ENCODE results near the gene NEB.

Gene NEB

DNA sequence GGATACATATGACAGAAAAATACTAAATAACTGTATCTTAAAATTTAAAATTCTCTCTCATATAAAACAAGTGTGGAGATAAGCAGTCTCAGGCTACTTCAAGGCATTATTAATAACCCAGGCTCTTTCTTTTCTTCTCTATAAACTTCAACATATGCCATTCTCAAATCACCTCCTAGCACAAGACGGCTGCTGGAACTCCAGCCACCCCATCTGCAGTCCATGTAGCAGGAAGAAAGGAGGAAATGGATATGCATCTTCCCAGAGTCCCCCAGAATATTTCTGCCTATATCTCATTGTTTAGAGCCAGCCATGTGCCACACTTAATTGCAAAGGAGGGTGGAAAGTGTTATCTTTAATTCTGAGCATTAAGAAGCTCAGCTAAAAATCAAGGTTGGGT, 35.3 kb upstream of the NEB start:
- no peak for DNase-seq (ENCODE audit: low read depth)
- TF ChIP-seq, protein P1, sequence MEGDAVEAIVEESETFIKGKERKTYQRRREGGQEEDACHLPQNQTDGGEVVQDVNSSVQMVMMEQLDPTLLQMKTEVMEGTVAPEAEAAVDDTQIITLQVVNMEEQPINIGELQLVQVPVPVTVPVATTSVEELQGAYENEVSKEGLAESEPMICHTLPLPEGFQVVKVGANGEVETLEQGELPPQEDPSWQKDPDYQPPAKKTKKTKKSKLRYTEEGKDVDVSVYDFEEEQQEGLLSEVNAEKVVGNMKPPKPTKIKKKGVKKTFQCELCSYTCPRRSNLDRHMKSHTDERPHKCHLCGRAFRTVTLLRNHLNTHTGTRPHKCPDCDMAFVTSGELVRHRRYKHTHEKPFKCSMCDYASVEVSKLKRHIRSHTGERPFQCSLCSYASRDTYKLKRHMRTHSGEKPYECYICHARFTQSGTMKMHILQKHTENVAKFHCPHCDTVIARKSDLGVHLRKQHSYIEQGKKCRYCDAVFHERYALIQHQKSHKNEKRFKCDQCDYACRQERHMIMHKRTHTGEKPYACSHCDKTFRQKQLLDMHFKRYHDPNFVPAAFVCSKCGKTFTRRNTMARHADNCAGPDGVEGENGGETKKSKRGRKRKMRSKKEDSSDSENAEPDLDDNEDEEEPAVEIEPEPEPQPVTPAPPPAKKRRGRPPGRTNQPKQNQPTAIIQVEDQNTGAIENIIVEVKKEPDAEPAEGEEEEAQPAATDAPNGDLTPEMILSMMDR (conservative IDR thresholded peaks at IDR 0.05; ENCODE audit: low read depth, low read length), result no peak
- H3K4me3 ChIP-seq (ENCODE audit: low read length), result no peak overlapping the region

DNA sequence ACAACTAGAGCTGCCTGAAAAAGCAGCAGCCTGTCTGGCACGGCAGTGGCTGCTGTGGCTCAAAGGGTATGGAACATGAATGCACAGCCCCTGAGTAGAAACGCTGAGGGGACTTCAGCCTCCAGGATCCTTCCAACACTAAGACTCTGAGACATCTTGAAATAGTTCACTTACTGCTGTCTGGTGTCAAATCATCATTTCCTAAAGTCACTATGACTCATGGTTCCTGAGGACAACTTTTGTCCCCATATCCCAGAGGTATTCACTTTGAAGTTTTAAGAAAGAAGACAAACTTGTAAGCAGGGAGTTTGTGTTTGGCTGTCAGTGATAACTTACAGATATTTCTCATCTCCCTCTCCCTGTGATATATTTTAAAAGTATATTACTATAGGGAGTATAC, 33.3 kb upstream of the NEB start:
- DNase-seq (ENCODE audit: low read depth), result no peak
- TF ChIP-seq, protein P1 (conservative IDR thresholded peaks at IDR 0.05; ENCODE audit: low read depth, low read length), result no peak
- H3K4me3 ChIP-seq (ENCODE audit: low read length), result no peak overlapping the region

DNA sequence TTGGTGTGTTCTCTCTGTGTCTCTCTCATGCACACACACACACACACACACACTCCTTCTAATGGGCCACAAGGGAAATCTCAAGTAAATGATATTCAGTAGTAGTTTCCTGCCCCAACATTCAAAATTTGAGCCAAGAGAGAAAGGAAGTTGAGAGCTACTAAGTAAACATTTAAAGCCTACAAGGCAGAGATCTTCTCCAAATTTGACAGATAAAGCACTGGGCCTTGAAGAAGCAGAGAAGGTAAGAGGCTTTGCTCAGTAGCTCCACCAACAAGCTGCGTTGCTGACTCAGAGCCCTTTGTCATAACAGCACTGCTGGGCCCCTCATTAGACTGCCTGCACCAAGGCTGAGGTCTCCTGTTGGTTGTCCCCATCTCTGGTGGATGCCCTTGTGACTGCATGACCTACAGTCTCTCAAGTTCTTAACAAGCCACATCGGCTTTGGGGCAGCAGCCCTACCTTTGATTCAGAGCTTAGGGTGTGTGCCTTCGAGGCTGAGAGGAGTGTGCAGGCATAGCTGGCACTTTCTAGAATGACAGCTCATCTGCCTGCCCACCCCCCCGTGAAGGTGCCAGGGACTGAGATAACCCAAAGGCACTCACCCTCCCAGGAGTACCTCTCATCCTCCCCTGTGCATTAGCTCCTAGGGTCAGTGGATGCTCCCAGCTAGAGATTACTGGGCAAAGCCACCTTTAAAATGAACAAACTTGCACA, 32.3 kb upstream of the NEB start:
- H3K4me3 ChIP-seq (ENCODE audit: low read length), result no peak overlapping the region
- TF ChIP-seq, protein P1 (conservative IDR thresholded peaks at IDR 0.05; ENCODE audit: low read depth, low read length), result no peak
- no peak for DNase-seq (ENCODE audit: low read depth)

DNA sequence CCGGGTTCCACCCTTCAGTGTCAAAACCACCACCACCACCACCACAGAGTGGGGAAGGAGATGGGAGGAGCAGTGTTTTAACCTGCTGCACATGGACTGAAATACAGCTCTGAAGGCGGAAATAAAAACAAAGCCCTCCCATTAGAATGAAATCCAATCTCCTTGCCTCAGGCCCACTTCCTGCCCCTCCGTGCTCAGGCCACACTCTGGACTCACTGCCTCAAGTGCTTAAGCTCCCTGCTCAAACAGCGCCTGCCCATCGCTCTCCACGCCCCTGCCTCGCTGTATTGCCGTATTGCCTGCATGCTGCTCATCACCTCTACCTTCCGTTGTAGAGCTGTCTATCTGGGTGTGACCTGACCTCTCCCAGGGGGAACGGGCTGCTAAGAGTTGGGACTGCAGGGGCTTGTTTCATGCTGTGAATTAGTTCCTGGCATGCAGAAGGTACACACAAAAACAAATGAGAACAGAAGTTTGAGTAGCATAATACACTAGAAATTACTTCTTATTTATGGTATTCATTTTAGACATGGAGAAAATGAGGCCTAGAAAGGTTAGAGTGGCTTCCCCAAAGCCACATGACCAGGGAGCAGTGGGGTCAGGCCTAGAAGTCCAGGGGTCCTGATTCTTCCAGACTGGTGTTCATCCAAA, 31.6 kb upstream of the NEB start:
- H3K4me3 ChIP-seq (ENCODE audit: low read length), result no peak overlapping the region
- no peak for DNase-seq (ENCODE audit: low read depth)
- TF ChIP-seq, protein P1 (conservative IDR thresholded peaks at IDR 0.05; ENCODE audit: low read depth, low read length), result no peak

DNA sequence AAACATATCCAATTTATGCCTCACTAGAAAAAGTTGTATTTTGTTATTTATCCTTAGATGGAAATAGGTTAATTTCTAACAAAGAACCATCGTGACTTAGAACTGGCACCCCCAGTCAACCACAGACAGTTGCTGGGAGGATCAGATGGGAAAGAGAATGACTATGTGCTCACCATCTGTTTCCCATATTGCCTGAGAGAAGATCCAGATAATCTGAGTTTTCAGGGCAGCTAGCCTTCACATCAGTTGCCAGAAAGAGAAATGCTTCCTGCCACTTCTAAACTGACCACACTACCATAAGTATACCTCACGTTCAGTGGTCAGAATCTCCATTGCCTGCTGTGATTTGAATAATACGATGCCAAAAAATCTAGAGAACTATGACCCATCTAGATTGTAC, 28.4 kb upstream of the NEB start:
- no peak overlapping the region for H3K4me3 ChIP-seq (ENCODE audit: low read length)
- TF ChIP-seq, protein P1 (conservative IDR thresholded peaks at IDR 0.05; ENCODE audit: low read depth, low read length), result no peak
- DNase-seq (ENCODE audit: low read depth), result no peak

DNA sequence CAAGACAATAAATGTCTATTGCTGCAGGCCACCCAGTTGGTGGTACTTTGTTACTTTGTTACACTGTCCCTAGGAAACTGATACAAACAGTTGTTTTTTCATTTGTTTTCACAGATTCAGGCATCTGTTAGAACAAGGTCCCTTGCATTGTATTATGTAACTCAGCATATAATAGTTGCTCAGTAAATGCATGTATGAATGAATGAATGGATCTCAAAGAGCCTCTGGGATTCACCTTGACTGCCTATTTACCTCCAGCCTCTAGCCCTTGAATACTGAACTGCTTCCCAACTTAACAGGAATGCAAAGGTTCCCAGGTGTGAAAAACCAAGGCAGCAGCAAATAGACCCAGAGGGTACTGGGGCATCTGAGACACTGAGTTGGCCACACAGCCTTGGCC, 27.4 kb upstream of the NEB start:
- TF ChIP-seq, protein P1 (conservative IDR thresholded peaks at IDR 0.05; ENCODE audit: low read depth, low read length), result no peak
- DNase-seq (ENCODE audit: low read depth), result no peak
- no peak overlapping the region for H3K4me3 ChIP-seq (ENCODE audit: low read length)

DNA sequence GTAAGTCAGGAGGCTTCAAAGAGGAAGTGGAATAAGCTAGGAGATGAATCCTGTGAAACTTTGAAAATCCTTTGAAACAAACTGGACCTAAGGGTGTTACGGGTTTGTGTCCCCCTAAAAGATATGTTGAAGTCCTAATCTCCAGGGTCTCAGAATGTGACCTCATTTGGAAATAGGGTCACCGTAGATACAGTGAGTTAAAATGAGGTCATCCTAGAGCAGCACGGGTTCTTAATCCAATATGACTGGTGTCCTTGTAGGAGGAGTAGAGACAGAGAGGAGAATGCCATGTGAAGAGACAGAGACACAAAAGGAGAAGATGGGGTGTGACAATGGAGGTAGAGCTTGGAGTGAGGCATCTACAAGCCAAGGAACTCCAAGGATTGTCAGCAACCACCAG, 26.9 kb upstream of the NEB start:
- H3K4me3 ChIP-seq (ENCODE audit: low read length), result no peak overlapping the region
- TF ChIP-seq, protein P1 (conservative IDR thresholded peaks at IDR 0.05; ENCODE audit: low read depth, low read length), result no peak
- no peak for DNase-seq (ENCODE audit: low read depth)
